MM.1S (cell line): ENCODE results near the gene DCLRE1B.

Experiments
- DNase-seq: peaks from one replicate; pipeline ENCODE4 v3.0.0-alpha.2; 2015
- H2AFZ ChIP-seq: fragments of 300-600 bp; sonication (generic); 2 replicates; pipeline ENCODE4 v1.6.0; 2016; ENCODE audit warnings: antibody characterized with exemption, low read length
- H3F3A ChIP-seq: fragments of 300-600 bp; sonication (generic); 2 replicates; pipeline ENCODE4 v1.6.1; 2016; ENCODE audit warnings: mild to moderate bottlenecking, antibody characterized with exemption, low read length, moderate library complexity, mixed read lengths; ENCODE audit not compliant: insufficient read depth
- H3K27ac ChIP-seq: fragments of 300-600 bp; sonication (generic); 2 replicates; pipeline ENCODE4 v1.5.1; 2016; ENCODE audit warnings: mild to moderate bottlenecking, low read length
- H3K27me3 ChIP-seq: fragments of 300-600 bp; sonication (generic); replicated peaks from 2 replicates; pipeline ENCODE4 v1.6.0; 2016; ENCODE audit warnings: low read length; ENCODE audit not compliant: insufficient read depth
- H3K36me3 ChIP-seq: fragments of 300-600 bp; sonication (generic); replicated peaks from 2 replicates; pipeline ENCODE4 v1.6.1; 2016; ENCODE audit warnings: mild to moderate bottlenecking, low read length, mixed read lengths; ENCODE audit not compliant: insufficient read depth
- H3K4me1 ChIP-seq: fragments of 300-600 bp; sonication (generic); 2 replicates; pipeline ENCODE4 v1.6.1; 2016; ENCODE audit warnings: low read length, mixed read lengths
- H3K4me2 ChIP-seq: fragments of 300-600 bp; sonication (generic); 2 replicates; pipeline ENCODE4 v1.6.0; 2016; ENCODE audit warnings: low read depth, low read length
- H3K4me3 ChIP-seq: fragments of 300-600 bp; sonication (generic); 2 replicates; pipeline ENCODE4 v1.5.1; 2016; ENCODE audit warnings: low read length, mixed read lengths
- H3K79me2 ChIP-seq: fragments of 300-600 bp; sonication (generic); 2 replicates; pipeline ENCODE4 v1.6.1; 2016; ENCODE audit warnings: mixed run types, low read length, mixed read lengths
- H3K9ac ChIP-seq: fragments of 300-600 bp; sonication (generic); 2 replicates; pipeline ENCODE4 v1.6.1; 2016; ENCODE audit warnings: low read length, mixed read lengths
- H3K9me2 ChIP-seq: fragments of 300-600 bp; sonication (generic); replicated peaks from 2 replicates; pipeline ENCODE4 v1.6.1; 2016; ENCODE audit warnings: mild to moderate bottlenecking, low read length, mixed read lengths; ENCODE audit not compliant: insufficient read depth
- H3K9me3 ChIP-seq: fragments of 300-600 bp; sonication (generic); replicated peaks from 2 replicates; pipeline ENCODE4 v1.6.1; 2016; ENCODE audit warnings: mild to moderate bottlenecking, low read length, mixed read lengths; ENCODE audit not compliant: insufficient read depth
- H4K20me1 ChIP-seq: fragments of 300-600 bp; sonication (generic); 2 replicates; pipeline ENCODE4 v1.6.1; 2016; ENCODE audit warnings: mild to moderate bottlenecking, low read length, moderate library complexity, mixed read lengths; ENCODE audit not compliant: insufficient read depth
- CTCF ChIP-seq: fragments of 300-600 bp; sonication (generic); IDR thresholded peaks from 2 replicates; pipeline ENCODE4 v1.5.1; 2016; ENCODE audit warnings: antibody characterized with exemption, low read length, mixed read lengths
- EZH2 ChIP-seq: fragments of 300-600 bp; sonication (generic); optimal IDR thresholded peaks from 2 replicates; pipeline ENCODE3; 2017; ENCODE audit warnings: low read depth, mild to moderate bottlenecking, antibody characterized with exemption, low read length, mixed read lengths
- EZH2phosphoT487 ChIP-seq: fragments of 300-600 bp; sonication (generic); IDR thresholded peaks from 2 replicates; pipeline ENCODE4 v1.6.1; 2018; ENCODE audit warnings: antibody characterized with exemption, low read length

The DCLRE1B gene

DNA sequence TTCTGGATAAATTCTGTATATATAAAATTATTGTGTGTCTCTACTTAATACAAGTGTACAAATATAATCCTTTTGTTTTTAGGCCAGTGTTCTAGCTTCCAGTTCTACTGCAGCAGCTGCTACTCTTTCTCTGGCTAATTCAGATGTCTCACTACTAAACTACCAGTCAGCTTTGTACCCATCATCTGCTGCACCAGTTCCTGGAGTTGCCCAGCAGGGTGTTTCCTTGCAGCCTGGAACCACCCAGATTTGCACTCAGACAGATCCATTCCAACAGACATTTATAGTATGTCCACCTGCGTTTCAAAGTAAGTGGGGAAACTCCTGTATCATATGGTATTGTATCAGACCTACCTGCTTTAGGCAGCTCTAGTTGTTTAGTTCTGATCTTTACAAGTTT lies 52.9 kb downstream of the DCLRE1B start:
- no peak overlapping the region for H2AFZ ChIP-seq
- no peak for TF ChIP-seq EZH2
- TF ChIP-seq EZH2phosphoT487 = no peak
- H3K9me3 ChIP-seq = no peaks in the 10 kb centered on the region
- H3K4me1 ChIP-seq = no peaks in the 10 kb centered on the region
- H3K27ac ChIP-seq = no peak overlapping the region
- H4K20me1 ChIP-seq = no peaks in the 10 kb centered on the region
- no peak overlapping the region for H3K4me2 ChIP-seq
- no peak overlapping the region for H3K4me3 ChIP-seq
- no peak overlapping the region for H3K9ac ChIP-seq
- H3K36me3 ChIP-seq = no peaks in the 10 kb centered on the region
- H3K9me2 ChIP-seq = no peaks in the 10 kb centered on the region
- H3K27me3 ChIP-seq = no peaks in the 10 kb centered on the region
- peaks cover 16% of the 10 kb centered on the region for H3K79me2 ChIP-seq
- DNase-seq = no peak
- H3F3A ChIP-seq = no peaks in the 10 kb centered on the region

DNA sequence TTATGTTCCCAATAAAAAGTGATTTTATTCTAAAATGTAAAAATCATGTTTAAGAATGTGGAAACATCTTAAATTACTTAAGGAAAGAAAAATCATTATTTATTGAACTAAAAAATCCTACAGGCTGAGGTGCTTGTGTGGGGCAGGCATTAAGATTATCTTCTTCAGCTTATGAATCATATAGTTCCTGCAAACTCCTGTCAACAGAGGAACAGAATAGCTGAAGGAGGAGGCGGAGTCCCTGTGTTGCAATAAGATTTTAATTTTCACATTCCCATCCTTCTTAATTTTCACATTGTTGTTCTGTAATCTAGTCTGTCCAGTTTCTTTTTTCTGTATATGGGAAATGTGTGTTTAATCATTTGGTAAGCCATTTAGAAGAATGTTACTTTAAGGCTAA lies 53.6 kb downstream of the DCLRE1B start:
- H3F3A ChIP-seq = no peaks in the 10 kb centered on the region
- no peak overlapping the region for H3K9ac ChIP-seq
- no peak for DNase-seq
- no peak overlapping the region for H2AFZ ChIP-seq
- no peak overlapping the region for H3K4me3 ChIP-seq
- no peaks in the 10 kb centered on the region for H3K4me1 ChIP-seq
- no peaks in the 10 kb centered on the region for H3K27me3 ChIP-seq
- no peaks in the 10 kb centered on the region for H3K36me3 ChIP-seq
- TF ChIP-seq EZH2 (no peak), EZH2phosphoT487 (no peak), CTCF (no peak)
- H3K9me3 ChIP-seq = no peaks in the 10 kb centered on the region
- H3K4me2 ChIP-seq = no peak overlapping the region
- peaks cover 12% of the 10 kb centered on the region for H3K79me2 ChIP-seq
- no peaks in the 10 kb centered on the region for H3K9me2 ChIP-seq
- no peaks in the 10 kb centered on the region for H4K20me1 ChIP-seq
- H3K27ac ChIP-seq = no peak overlapping the region

GRCh38 chr1:113963281-113963906 lies 58.3 kb downstream of the DCLRE1B start:
- DNase-seq = no peak
- no peaks in the 10 kb centered on the region for H3K79me2 ChIP-seq
- no peaks in the 10 kb centered on the region for H4K20me1 ChIP-seq
- H3K4me2 ChIP-seq = no peak overlapping the region
- no peak overlapping the region for H2AFZ ChIP-seq
- H3K36me3 ChIP-seq = no peaks in the 10 kb centered on the region; the same call in 1 of the 2 replicates
- no peaks in the 10 kb centered on the region for H3K27me3 ChIP-seq
- no peak overlapping the region for H3K4me3 ChIP-seq
- no peaks in the 10 kb centered on the region for H3K9me3 ChIP-seq
- H3K9ac ChIP-seq = no peak overlapping the region
- H3K9me2 ChIP-seq = no peaks in the 10 kb centered on the region
- no peak overlapping the region for H3K27ac ChIP-seq
- H3F3A ChIP-seq = no peaks in the 10 kb centered on the region
- H3K4me1 ChIP-seq = no peaks in the 10 kb centered on the region
- no peak for TF ChIP-seq CTCF
- TF ChIP-seq EZH2 = no peak
- TF ChIP-seq EZH2phosphoT487 = no peak
